H9 (cell line): ENCODE measurements around the gene CDRT4. TPM values are rescaled to one million over a fixed set of nuclear protein-coding genes. Genes with fewer than 3 reads are reported as not detected.

ENCODE experiments used
- DNase-seq: peaks from one replicate; pipeline ENCODE4 v3.0.0-alpha.2; 2017
- H2AFZ ChIP-seq: one replicate; pipeline ENCODE4 v1.6.1; 2013; ENCODE audit warnings: mild to moderate bottlenecking, low read length, control low read depth, moderate library complexity
- H2AK5ac ChIP-seq: 2 replicates; pipeline ENCODE4 v1.6.1; 2013; ENCODE audit warnings: low read length, control low read depth, mixed read lengths; ENCODE audit not compliant: insufficient read length
- H2BK120ac ChIP-seq: one replicate; pipeline ENCODE4 v1.6.1; 2013; ENCODE audit warnings: low read depth, mild to moderate bottlenecking, low read length, control low read depth, inconsistent platforms; ENCODE audit not compliant: poor library complexity, severe bottlenecking
- H2BK12ac ChIP-seq: 2 replicates; pipeline ENCODE4 v1.6.1; 2013; ENCODE audit warnings: low read length, control low read depth, mixed read lengths, low read depth; ENCODE audit not compliant: insufficient read length
- H2BK15ac ChIP-seq: 2 replicates; pipeline ENCODE4 v1.6.1; 2013; ENCODE audit warnings: low read depth, low read length, control low read depth
- H2BK20ac ChIP-seq: one replicate; pipeline ENCODE4 v1.6.1; 2013; ENCODE audit warnings: low read depth, mild to moderate bottlenecking, low read length, control low read depth, inconsistent platforms; ENCODE audit not compliant: poor library complexity, severe bottlenecking
- H2BK5ac ChIP-seq: 2 replicates; pipeline ENCODE4 v1.6.1; 2013; ENCODE audit warnings: low read length, control low read depth, mixed read lengths; ENCODE audit not compliant: insufficient read length
- H3K14ac ChIP-seq: 2 replicates; pipeline ENCODE4 v1.6.1; 2013; ENCODE audit warnings: low read length, control low read depth; ENCODE audit not compliant: insufficient read depth
- H3K18ac ChIP-seq: 2 replicates; pipeline ENCODE4 v1.6.1; 2013; ENCODE audit warnings: low read depth, mild to moderate bottlenecking, mixed read lengths, low read length, control low read depth; ENCODE audit not compliant: insufficient read length
- H3K23ac ChIP-seq: 2 replicates; pipeline ENCODE4 v1.6.1; 2013; ENCODE audit warnings: low read length, control low read depth, mixed read lengths, low read depth; ENCODE audit not compliant: insufficient read length
- H3K23me2 ChIP-seq: 2 replicates; pipeline ENCODE4 v1.6.1; 2013; ENCODE audit warnings: low read depth, mild to moderate bottlenecking, mixed read lengths, low read length, control low read depth; ENCODE audit not compliant: insufficient read length, poor library complexity, severe bottlenecking
- H3K27ac ChIP-seq: 2 replicates; pipeline ENCODE4 v1.5.1; 2013; ENCODE audit warnings: low read length, control low read depth, mixed read lengths, low read depth; ENCODE audit not compliant: insufficient read length
- H3K27me3 ChIP-seq: 2 replicates; pipeline ENCODE4 v1.6.1; 2013; ENCODE audit warnings: low read length, control low read depth, inconsistent platforms; ENCODE audit not compliant: insufficient read depth
- H3K4ac ChIP-seq: 2 replicates; pipeline ENCODE4 v1.6.1; 2013; ENCODE audit warnings: low read depth, mild to moderate bottlenecking, control low read depth, inconsistent platforms, low read length, moderate library complexity
- H3K4me1 ChIP-seq: 2 replicates; pipeline ENCODE4 v1.6.1; 2013; ENCODE audit warnings: low read length, control low read depth, inconsistent platforms; ENCODE audit not compliant: insufficient read depth
- H3K4me2 ChIP-seq: 2 replicates; pipeline ENCODE4 v1.6.1; 2013; ENCODE audit warnings: low read length, control low read depth, mixed read lengths; ENCODE audit not compliant: insufficient read length, insufficient read depth
- H3K56ac ChIP-seq: 2 replicates; pipeline ENCODE4 v1.6.1; 2013; ENCODE audit warnings: low read depth, mild to moderate bottlenecking, mixed read lengths, low read length, control low read depth; ENCODE audit not compliant: insufficient read length
- H3K79me1 ChIP-seq: 2 replicates; pipeline ENCODE4 v1.6.1; 2013; ENCODE audit warnings: low read depth, mild to moderate bottlenecking, moderate library complexity, low read length, control low read depth, inconsistent platforms; ENCODE audit not compliant: insufficient read depth, poor library complexity, severe bottlenecking
- H3K79me2 ChIP-seq: 2 replicates; pipeline ENCODE4 v1.6.1; 2013; ENCODE audit warnings: low read length, control low read depth, inconsistent platforms; ENCODE audit not compliant: insufficient read depth
- H3K9ac ChIP-seq: 2 replicates; pipeline ENCODE4 v1.6.1; 2013; ENCODE audit warnings: low read length, control low read depth, mixed read lengths; ENCODE audit not compliant: insufficient read length; ENCODE audit errors: extremely low read depth
- H3K9me3 ChIP-seq: one replicate; pipeline ENCODE4 v1.6.1; 2013; ENCODE audit warnings: low read depth, low read length, inconsistent platforms; ENCODE audit not compliant: control insufficient read depth
- H3T11ph ChIP-seq: one replicate; pipeline ENCODE4 v1.6.1; 2013; ENCODE audit warnings: mild to moderate bottlenecking, low read length, control low read depth, inconsistent platforms
- H4K20me1 ChIP-seq: one replicate; pipeline ENCODE4 v1.6.1; 2013; ENCODE audit not compliant: control insufficient read depth, insufficient read length, insufficient read depth
- H4K5ac ChIP-seq: 2 replicates; pipeline ENCODE4 v1.6.1; 2013; ENCODE audit warnings: low read depth, mild to moderate bottlenecking, mixed read lengths, low read length, control low read depth; ENCODE audit not compliant: insufficient read length
- H4K8ac ChIP-seq: replicated peaks from 2 replicates; pipeline ENCODE4 v1.6.1; 2013; ENCODE audit warnings: low read length, control low read depth, mixed read lengths, low read depth; ENCODE audit not compliant: insufficient read length
- H4K91ac ChIP-seq: 2 replicates; pipeline ENCODE4 v1.6.1; 2013; ENCODE audit warnings: low read depth, mild to moderate bottlenecking, moderate library complexity, mixed read lengths, low read length, control low read depth; ENCODE audit not compliant: insufficient read length
- H3K27ac Mint-ChIP-seq, 3 experiments: 2 replicates in 2 of 3; 3 replicates in 1 of 3; pipeline ENCODE4 v1.8.0; 2020 to 2021; ENCODE audit warnings: mixed read lengths in 3 of 3, mild to moderate bottlenecking in 1 of 3, moderate library complexity in 1 of 3
- H3K27me3 Mint-ChIP-seq: 2 replicates; pipeline ENCODE4 v1.8.0; 2021; ENCODE audit warnings: low read depth, mild to moderate bottlenecking, moderate library complexity, mixed read lengths
- H3K36me3 Mint-ChIP-seq, 3 experiments: 2 replicates in 2 of 3; 3 replicates in 1 of 3; pipeline ENCODE4 v1.8.0; 2020 to 2021; ENCODE audit warnings: low read depth in 3 of 3, mixed read lengths in 3 of 3; ENCODE audit not compliant: insufficient read depth in 1 of 3
- H3K4me1 Mint-ChIP-seq, 2 experiments: 2 replicates each; pipeline ENCODE4 v1.8.0; 2020; ENCODE audit warnings: mixed read lengths in 2 of 2
- H3K4me3 Mint-ChIP-seq, 2 experiments: 2 replicates in 1 of 2; 3 replicates in 1 of 2; pipeline ENCODE4 v1.8.0; 2020 to 2021; ENCODE audit warnings: mild to moderate bottlenecking in 2 of 2, mixed read lengths in 2 of 2, moderate library complexity in 1 of 2
- H3K9me3 Mint-ChIP-seq, 2 experiments: 2 replicates in 1 of 2; 3 replicates in 1 of 2; pipeline ENCODE4 v1.8.0; 2020; ENCODE audit warnings: mild to moderate bottlenecking in 2 of 2, mixed read lengths in 2 of 2, moderate library complexity in 1 of 2
- CTCF ChIP-seq: fragments of 200-600 bp; sonication (generic); conservative IDR thresholded peaks from 3 replicates; pipeline ENCODE4 v1.8.0; 2021; ENCODE audit warnings: antibody characterized with exemption, mild to moderate bottlenecking
- WGBS: extraction: QIAGEN DNeasy Blood & Tissue Kit; methylation state at CpG from one replicate; pipeline ENCODE4 v1.1.7; 2013; ENCODE audit warnings: missing lambda C conversion rate, low lambda C conversion rate, mixed read lengths; ENCODE audit not compliant: insufficient read length; ENCODE audit errors: extremely low coverage; 5-methylcytosine and 5-hydroxymethylcytosine counted together
- total RNA-seq: library from RNA; stranded (reverse); gene quantifications from 2 replicates; pipeline ENCODE4 v1.2.1, GENCODE V29; 2021

CDRT4 gene
- total RNA-seq, 1 experiment from 2014 or later = 3.8 TPM

- no peaks in the 10 kb centered on the region for H3K27me3 ChIP-seq
- H3K4me1 Mint-ChIP-seq = peaks cover 3 to 4% of the 10 kb centered on the region in 2 experiments; a peak in 2 of 4 replicates
- no peak overlapping the region for H2BK12ac ChIP-seq
- WGBS = no CpG with 5 or more reads among the region's 7 CpGs
- no peak overlapping the region for H3K23ac ChIP-seq
- no peak overlapping the region for H3T11ph ChIP-seq
- H4K5ac ChIP-seq = no peak overlapping the region
- no peak overlapping the region for H3K27ac ChIP-seq
- H4K20me1 ChIP-seq = no peaks in the 10 kb centered on the region
- H3K36me3 Mint-ChIP-seq = no peaks in the 10 kb centered on the region
- H3K79me2 ChIP-seq = no peaks in the 10 kb centered on the region
- no peak for DNase-seq
- no peaks in the 10 kb centered on the region for H3K79me1 ChIP-seq
- no peak overlapping the region for H3K4me2 ChIP-seq
- H2BK5ac ChIP-seq = no peak overlapping the region
- no peaks in the 10 kb centered on the region for H3K9me3 Mint-ChIP-seq
- H3K27me3 Mint-ChIP-seq = peaks cover 5% of the 10 kb centered on the region
- H3K23me2 ChIP-seq = no peaks in the 10 kb centered on the region
- H3K14ac ChIP-seq = no peak overlapping the region
- H3K9me3 ChIP-seq = no peaks in the 10 kb centered on the region
- H2BK15ac ChIP-seq = no peak overlapping the region
- TF ChIP-seq CTCF = no peak
- H2AFZ ChIP-seq = no peak overlapping the region
- no peak overlapping the region for H3K56ac ChIP-seq
- H3K4ac ChIP-seq = no peak overlapping the region
- H3K4me1 ChIP-seq = no peaks in the 10 kb centered on the region; the same call in 1 of the 2 replicates
- H2AK5ac ChIP-seq = no peak overlapping the region
- no peak overlapping the region for H3K18ac ChIP-seq
- H4K91ac ChIP-seq = no peak overlapping the region
- H3K9ac ChIP-seq = no peak overlapping the region
- no peak overlapping the region for H2BK120ac ChIP-seq
- no peak overlapping the region for H4K8ac ChIP-seq
- H3K4me3 Mint-ChIP-seq = no peak overlapping the region
- no peak overlapping the region for H2BK20ac ChIP-seq
- no peak overlapping the region for H3K27ac Mint-ChIP-seq
Observed at GRCh38 chr17:15393414-15393813, 74.0 kb downstream of the CDRT4 start.
